C4-2B (cell line): ENCODE results near the gene USH2A.

ENCODE experiments used
- H3K27ac ChIP-seq: fragments of 450-650 bp; 2 replicates; pipeline ENCODE4 v1.5.1; 2017
- ZFX ChIP-seq: fragments of 450-650 bp; IDR thresholded peaks from 2 replicates; pipeline ENCODE4 v1.6.1; 2017
- TF ChIP-seq, protein P1 (sequence below): fragments of 450-650 bp; conservative IDR thresholded peaks from 2 replicates; pipeline ENCODE4 v1.5.1; 2017; ENCODE audit warnings: mild to moderate bottlenecking

USH2A gene

DNA sequence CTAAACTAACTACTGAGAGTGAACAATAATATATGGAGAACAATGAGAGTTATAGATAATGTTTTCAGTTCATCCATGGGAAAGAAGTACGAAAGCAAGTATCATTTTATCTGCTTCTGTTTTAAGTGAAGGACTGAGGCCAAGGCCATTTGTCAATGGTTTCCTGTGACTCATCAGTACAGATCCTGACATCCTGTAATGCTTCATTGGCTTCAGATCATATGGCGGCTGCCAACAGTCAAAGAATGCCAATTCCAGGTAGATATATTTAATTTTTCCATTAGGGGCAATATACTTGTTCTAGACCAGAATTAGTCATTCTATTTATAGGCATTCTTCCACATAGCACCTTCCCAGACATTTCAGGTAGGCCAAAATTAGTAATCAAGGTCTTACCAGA lies 97.3 kb downstream of the USH2A start:
- TF ChIP-seq, protein P1, sequence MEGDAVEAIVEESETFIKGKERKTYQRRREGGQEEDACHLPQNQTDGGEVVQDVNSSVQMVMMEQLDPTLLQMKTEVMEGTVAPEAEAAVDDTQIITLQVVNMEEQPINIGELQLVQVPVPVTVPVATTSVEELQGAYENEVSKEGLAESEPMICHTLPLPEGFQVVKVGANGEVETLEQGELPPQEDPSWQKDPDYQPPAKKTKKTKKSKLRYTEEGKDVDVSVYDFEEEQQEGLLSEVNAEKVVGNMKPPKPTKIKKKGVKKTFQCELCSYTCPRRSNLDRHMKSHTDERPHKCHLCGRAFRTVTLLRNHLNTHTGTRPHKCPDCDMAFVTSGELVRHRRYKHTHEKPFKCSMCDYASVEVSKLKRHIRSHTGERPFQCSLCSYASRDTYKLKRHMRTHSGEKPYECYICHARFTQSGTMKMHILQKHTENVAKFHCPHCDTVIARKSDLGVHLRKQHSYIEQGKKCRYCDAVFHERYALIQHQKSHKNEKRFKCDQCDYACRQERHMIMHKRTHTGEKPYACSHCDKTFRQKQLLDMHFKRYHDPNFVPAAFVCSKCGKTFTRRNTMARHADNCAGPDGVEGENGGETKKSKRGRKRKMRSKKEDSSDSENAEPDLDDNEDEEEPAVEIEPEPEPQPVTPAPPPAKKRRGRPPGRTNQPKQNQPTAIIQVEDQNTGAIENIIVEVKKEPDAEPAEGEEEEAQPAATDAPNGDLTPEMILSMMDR, result no peak
- no peak for TF ChIP-seq ZFX

DNA sequence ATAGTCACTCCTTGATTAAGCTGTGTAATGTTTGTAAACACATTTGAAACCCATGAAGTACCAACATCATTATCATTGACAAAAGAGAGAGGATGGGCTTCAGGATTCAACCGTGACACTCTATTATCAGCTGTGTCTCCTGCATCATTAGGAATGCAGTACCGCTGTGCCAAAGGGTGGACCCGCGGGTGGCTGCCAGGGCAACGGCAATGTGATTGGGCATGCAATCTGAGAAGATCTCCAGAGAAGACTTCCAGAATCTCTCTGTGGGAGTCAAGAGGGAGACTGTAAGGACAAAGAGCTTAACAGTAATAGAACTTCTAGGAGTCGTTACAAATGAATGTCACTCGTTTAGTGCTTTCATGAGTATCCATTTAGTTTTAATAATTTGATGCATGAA lies 97.9 kb downstream of the USH2A start:
- no peak for TF ChIP-seq ZFX
- TF ChIP-seq, protein P1, result no peak
- H3K27ac ChIP-seq, result no peak overlapping the region

More for the DNA sequence above, 97.3 kb downstream of the USH2A start:
- H3K27ac ChIP-seq, result no peak overlapping the region

DNA sequence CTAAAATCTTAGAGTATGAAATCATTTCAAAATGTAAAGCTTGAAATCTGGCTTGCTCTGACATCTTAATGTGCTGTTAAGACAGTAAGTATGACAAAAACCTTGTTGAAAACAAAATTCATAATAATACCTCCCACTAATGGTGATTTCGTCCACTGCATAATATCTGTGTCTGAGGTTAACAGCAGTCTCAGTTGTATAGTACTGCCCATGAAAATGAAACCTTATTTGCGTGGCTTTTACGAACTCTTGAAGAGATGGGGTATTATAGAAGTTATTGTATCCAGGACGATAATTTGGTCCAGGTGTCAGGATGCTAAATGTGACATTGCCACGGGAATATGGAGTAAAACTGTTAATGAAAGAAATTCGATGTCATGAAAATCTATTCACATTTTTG lies 99.9 kb downstream of the USH2A start:
- no peak overlapping the region for H3K27ac ChIP-seq
- no peak for TF ChIP-seq ZFX
- TF ChIP-seq, protein P1, result no peak

DNA sequence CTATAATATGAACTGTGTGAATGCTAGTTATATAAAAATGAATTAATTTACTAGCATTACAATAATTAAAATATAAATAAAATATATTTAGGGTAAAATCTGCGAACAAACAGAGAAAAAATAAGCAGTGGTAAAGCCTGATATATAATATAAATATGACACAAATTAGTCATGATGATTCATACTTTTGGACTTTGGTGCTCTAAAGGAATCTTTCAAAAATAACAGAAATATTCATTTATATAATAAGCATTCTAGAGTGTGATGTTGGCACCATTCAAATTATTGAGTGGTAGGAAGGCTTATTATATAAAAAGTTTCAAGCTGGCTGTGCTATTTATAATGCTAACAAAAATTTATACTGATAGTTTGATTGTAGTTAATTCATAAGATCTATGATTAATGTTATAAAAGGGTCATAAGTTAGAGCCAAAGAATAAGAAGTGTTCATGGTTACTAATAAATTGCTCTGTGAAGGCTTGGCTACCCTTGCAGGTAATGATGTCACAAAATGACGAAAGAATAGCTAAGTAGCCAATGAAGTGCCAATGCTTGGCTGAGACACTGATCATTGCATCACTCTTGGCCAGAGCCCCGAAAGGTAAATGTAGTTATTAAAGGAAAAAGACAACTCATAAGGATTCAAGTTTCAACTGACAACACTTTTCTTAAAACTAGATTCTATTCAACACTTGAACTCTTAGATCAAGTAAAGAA lies 108.7 kb downstream of the USH2A start:
- TF ChIP-seq ZFX, result no peak
- TF ChIP-seq, protein P1, result no peak
- H3K27ac ChIP-seq, result no peak overlapping the region

DNA sequence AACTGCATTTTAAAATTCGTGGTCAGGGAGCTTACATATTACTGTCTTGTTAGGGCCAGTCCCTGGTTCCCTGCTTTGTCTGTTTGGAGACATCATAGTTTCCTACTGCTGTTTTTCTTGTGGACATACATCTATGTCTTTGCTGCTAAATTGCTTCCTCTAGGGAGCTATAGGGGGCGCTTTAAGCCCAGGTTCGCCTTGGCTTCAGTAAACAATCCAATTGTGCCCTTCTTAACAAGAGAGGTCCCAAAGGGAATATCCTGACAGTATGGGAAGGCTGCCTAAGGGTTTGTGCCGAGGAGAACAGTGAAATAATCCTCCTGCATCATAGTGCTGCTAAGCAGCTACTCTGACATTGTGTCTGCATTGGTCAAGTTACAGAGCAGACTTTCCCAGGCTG lies 112.5 kb downstream of the USH2A start:
- TF ChIP-seq, protein P1, result peak; percentile 73
- TF ChIP-seq ZFX, result no peak
- no peak overlapping the region for H3K27ac ChIP-seq

DNA sequence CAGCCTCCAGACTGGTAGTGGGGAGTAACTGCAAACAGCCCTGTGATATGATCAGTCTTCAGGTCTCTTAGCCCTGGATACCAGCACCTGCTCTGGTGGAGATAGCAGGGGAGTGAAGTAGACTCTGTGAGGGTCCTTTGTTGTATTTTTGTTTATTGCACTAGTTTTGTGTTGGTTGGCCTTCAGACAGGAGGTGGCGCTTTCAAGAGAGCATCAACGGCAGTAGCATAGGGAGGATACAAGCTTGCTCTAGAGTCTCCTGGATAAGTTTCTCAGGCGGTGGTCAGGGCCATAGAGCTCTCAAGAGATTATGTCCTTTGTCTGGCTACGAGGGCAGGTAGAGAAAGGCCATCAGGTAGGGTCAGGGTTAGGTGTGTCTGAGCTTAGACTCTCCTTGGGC lies 116.4 kb downstream of the USH2A start:
- no peak overlapping the region for H3K27ac ChIP-seq
- no peak for TF ChIP-seq ZFX
- TF ChIP-seq, protein P1, result no peak

DNA sequence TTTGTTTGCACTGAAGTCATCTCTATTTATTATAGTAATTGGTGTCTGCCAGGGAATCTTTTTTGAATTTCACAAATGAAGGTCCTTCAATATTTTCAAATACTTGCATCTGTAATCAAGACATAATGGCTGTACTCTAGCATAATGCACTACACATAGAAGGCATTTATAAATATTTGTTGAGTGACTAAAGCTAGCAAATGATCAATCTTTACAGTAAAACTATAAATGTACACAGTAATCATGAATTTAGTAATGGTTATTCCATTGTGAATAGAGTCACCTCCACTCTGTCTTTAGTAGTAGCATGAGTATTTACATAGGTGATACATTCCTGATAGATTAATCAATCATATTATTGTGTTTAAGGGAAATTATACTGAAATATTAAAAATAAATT lies 119.6 kb downstream of the USH2A start:
- TF ChIP-seq, protein P1, result no peak
- no peak for TF ChIP-seq ZFX
- H3K27ac ChIP-seq, result no peak overlapping the region
